ENCODE data around the gene STT3B.

Gene STT3B

DNA sequence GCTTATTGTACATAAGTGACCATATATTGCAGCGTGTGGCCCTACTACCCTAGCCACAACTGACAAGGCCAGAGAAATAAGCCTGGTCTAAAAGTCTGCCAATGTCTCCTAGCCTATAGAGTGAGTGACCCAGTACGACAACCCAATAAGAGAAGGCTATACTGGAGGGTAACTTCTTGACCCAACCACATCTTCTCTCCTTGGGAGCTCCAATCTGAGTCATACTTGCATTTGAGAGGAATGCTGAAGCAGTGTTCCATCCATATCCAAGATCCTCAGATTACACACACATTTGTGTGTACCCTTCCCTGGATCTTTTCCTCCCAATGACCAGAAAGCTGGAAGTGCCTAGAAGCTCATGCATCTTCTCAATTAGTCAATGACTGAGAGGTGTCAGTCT lies 11.3 kb upstream of the STT3B start:
- DNase-seq (ENCODE audit: low spot score), result no peak

DNA sequence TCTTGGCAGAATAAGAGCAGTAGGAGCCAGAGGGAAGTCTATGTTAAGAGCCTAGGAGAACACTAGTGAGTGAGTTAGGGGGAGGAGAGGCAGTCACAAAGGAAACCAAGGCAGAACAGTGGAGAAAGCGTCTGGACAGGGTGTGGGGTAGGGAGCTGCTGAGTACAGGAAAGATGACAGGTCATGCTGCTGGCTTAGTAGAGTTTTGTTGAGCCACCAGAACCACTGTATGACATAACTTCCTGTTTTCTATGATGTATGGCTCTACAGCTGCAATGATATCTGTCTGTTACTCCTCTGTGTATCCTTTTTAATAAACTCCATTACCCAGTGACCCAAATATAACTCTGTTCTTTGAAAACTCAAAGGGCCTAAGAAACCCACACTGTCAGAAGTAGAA lies 10.6 kb upstream of the STT3B start:
- no peak for DNase-seq (ENCODE audit: low spot score)

DNA sequence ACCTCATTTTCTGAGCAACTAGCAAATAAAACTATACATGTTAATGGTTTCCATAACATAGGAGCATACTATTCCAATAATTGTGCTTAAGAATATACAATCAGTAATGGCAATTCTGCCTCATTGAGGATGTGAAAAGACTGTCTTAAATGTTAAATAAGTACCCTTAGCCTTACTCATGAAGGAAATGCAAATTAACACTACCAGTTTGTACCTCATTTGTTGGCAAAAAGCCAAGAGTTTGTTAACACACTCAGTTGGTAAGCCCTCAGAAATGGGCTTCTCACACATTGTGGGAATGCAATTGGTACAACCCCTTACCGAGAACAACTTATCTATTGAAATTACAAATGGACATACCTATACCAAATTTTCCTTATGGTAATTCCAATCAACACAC lies 9.2 kb upstream of the STT3B start:
- DNase-seq (ENCODE audit: low spot score), result no peak

DNA sequence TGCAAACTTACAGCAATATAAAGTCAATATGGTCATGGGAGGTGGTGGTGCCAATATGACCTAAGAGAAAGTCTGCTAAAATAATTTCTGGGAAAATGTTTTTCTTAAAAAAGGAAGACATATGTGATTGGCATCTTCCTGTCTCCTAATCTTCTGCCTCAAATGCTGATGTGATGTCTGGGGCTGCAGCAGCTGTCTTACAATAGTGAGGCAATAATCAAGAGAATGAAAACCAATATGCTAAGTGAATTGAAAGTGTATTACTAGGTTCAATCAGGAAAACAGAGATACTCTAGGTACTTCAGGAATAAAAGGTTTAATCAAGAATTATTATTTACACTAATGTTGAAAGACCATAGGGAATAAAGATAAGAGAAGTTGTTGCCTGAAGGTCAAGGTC lies 7.2 kb upstream of the STT3B start:
- DNase-seq (ENCODE audit: low spot score), result no peak

DNA sequence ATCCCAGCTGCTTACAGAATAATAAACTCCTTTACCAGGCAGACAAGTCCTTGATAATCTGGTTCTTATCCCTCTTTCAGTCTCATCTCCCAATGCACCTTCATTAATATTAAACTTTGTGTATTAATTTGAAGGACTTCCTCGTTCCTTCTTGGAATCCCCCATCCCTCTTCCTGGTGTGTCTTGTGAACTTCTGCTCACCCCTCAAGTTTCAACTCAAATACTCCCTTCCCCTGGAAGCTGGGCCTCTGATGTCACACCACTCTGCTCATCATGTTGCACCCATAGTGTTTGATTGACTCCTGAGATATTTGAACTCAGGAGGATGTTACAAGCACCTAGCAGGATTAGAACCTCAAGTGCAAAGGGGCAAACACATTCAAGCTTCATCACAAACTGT lies 3.3 kb upstream of the STT3B start:
- no peak for DNase-seq (ENCODE audit: low spot score)

DNA sequence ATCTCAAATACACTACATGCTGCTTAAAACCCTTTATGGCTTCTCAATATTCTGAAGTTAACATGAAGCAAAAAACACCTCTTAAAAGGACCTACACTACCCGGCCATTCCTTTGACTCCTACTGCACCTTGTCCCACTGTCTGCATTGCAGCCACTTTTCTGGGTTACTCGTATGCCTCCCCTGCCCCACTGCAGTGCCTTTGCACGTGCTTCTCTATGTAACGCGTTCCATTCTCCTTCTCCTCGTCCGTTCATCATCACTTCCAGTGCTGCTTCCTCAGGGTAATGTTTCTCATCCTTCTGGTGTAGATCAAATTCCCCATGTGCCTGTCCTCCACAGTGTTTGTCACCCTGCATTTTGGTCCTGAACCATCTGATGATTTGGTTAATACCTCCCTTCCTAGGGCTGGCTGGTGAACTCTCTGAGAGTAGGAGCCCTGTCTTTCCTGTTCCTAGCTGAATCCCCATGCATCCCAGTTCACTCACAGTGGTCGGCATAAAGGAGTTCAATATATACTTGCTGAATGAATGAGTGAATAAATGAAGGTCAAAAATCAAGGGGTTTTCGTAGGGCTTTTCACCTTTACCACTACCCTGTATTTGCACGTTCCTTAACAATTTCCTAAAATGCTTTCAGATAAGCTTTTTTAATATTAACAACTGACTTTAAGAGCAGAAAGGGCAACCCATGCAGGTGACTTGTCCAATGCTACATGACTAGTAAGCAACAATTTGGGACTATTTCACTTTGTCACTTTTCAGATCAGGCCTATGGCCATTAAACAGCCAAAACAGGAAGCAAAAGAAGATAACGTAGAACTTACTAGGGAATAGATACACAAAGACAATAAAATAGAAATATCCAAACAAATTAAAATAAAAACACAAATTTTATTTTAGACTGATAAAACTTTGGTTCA lies 2.4 kb upstream of the STT3B start:
- DNase-seq (ENCODE audit: low spot score), result no peak

DNA sequence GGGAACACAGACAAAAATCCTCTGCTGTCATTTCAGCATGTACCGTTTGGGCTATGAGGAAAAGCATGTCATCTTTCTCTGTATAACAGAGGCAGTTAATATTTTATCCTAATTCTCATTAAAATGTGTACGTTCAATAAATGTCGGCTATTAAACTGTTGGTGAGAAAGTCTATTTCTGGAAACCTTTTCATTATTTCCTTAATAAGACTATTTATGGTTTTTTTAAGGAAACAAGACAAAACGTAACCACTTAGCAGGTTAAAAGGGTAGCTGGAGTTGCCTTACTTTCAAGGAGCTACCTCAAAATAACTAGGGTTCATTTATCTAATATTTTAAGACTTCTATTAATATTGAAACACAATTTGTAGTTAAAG lies 1.8 kb upstream of the STT3B start:
- DNase-seq (ENCODE audit: low spot score), result no peak

DNA sequence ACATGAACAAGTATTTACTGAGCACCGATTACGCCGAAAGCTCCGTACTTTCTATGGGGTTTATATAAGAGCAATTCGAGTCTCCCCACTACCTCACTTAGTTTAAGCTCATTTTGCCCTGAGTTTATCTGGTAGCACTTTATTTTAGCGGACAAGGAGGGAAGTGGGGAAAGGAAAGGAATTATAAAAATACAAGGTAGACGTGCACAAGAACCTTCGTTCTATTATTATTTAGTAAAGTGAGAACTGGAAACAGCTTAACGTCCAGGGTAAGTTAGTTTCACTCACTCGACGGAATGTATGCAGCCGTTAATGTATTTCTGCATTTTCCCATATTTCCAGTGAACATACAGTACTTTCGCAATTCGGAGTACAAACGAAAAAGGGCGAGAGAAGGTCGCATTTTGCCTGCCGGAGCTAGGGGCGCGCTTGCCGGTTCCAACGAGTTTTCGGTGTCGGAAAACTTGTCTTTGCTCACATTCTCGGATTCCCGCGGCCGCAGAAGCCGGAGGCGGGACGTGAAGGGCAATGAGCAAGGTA lies 1.2 kb upstream of the STT3B start:
- DNase-seq (ENCODE audit: low spot score), result no peak

DNA sequence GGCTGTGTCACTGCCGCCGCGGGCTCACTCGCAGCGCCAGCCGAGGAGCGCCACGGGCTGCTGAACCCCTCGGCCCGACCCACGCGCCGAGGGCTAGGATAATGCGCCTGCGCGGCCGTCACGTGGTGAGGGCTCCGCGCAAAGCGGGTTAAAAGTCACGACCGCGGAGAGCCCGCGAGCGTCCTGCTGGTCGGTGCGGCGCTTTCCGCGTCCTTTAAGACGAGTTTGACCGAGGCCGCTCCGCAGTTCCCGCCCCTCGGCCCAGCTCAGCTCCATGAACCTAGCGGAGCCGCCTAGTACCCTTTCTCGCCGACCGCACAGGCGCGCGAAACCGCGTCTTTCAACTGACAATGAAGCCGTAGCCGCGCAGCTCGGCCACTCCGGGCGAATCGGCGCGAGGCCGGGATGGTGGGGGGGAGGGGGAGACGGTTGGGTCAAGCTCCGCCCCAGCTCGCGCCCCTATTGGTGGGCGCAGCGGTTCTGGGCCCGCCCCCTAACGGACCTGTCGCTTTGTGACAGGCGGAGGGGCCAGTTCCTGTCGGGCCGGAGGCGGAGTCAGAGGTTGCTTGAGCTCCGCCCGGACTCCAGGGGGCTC lies 636 bp upstream of the STT3B start:
- DNase-seq (ENCODE audit: low spot score), result peak; percentile 99

DNA sequence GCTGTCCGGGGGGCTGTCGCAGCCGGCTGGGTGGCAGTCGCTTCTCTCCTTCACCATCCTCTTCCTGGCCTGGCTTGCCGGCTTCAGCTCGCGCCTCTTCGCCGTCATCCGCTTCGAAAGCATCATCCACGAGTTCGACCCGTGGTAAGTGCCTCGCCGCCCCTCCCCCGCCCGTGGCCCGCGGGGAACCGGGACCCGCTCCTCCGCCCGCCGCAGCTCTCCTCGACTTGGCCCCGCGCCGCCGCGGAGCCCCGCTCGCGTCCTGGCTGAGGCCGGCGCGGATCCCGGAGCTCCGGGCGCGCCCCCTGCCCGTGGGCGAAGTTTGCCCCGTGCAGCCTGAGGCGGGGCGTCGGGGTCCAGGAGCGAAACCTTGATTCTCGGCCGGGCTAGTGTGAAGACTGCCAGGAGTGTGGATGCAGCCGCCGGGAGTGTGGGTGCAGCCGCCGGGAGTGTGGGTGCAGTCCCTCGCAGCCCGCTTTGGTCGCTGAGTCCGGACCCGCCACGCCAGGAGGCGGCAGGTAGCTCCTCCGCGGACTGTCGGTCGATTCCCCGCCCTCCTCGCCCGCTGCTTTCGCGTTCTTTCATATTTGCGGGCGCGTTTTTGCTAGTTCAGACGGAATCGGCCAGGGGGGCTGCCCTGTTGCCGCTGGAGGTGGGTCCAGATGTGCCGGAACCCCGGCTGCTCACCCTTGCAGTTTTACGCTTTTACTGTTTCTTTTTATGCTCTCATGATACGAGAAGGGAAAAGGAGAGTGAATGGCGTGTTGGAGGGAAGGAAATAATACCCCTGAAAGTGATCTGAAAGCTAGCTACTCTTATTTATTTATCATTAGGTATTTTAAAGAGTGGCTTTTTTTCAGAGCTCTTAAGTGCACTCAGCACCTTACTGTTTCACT lies 692 bp downstream of the STT3B start:
- DNase-seq (ENCODE audit: low spot score), result peak; percentile 49

DNA sequence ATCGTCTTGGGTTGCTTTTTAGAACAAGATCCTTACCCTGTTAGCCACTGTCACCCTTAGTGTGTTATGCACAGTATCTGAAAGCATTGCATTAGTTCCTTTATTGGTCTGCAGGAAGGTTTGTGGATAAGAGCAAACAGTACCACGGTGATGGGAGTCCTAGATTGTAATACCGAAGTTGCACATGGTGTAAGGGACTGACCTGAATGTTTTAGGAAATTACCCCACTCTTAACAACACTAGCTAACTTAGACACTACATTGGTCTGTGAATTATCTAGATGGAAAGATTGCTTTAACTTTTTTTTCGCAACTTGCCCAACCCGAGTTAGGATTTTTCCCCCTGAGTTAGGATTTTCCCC lies 1.3 kb downstream of the STT3B start:
- peak; percentile 43 for DNase-seq (ENCODE audit: low spot score)

DNA sequence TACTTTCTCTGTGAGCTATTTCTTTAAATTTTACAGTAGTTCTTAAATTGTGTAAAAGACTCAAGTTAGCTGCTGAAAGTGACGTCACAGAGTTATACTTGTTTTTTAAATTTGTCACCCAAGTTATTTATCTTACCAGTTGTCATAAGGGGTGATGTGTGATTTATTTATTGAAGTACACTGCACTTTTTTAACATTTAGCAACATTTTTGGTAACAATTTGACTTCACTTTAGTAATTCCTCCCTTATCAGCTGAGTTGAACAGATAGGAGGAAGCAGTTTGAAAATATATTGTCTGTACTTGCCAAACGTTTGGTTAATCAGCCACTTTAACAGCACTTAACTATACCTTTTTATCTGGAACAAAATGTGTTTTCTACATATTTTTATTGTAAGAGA lies 3.8 kb downstream of the STT3B start:
- DNase-seq (ENCODE audit: low spot score), result no peak

DNA sequence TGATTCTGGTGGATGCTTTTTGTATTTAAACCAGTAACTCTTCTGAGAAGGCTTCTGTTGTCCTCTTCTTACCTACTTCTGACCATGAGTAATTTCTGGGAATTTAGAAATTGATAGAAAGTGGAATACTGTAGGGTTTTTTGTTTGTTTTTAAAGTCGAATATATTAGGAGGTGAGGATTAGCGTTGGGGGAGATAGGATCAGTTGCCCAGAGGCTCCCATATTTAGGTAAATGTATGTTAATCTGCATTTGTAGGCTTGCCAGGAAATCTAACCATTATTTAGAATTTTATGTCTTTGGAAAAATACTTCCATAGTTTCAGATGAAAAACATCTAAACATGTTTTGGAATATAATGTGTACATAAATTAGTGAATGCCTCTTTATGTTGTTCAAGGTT lies 6.1 kb downstream of the STT3B start:
- DNase-seq (ENCODE audit: low spot score), result no peak

DNA sequence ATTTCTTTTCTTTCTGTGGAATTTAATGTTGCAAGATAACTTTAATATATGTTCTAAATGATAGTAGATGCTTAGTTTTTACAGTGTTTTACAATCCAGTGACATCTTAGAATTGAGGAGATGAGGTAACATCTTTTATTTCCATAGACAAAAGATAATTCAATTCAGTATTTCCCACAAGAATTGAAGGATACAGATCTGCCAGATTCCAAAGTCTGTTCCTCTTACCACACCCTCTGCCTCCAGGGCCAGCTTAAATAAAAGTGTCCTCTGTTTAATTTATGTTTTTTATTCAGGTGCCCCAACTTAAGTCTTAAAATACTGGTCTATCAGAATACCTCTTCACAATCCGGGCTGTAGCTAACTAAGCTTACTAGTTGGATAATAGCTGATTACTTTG lies 6.5 kb downstream of the STT3B start:
- DNase-seq (ENCODE audit: low spot score), result no peak

DNA sequence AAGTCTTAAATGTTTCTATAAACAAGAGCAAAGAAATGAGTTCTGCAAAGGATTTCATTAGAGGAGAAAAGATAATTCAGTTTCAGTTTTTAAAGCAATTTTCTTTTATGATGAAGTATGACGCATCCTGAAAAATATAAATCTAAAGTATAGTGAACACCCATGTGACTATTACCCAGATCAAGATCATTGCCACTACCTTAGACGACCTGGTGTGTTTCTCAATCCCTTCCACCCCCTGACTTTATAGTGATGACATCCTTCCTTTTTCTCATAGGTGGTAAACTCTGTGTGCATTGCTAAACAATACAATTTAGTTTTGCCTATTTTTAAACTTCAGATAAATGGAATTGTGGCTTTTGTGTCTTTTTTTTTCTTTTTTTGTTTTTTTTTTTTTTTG lies 8.4 kb downstream of the STT3B start:
- DNase-seq (ENCODE audit: low spot score), result no peak

DNA sequence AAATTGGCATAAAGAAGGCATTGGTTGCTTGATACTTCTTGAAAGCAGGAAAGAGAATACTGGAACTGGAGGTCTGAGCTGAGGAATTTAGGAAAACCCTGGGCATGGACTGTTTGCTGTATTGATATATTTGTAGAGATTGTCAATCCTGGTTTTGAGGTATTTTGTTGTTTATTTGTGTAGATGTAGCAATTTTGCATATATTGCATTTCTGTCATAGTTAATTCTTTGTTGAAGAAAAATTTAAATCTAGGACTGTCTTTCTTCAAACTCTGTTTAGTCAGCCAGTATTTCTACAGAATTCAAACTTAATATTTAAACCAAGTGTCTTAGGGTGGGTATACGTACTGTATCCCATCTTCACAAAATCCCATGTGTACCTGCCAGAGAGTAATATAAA lies 9.5 kb downstream of the STT3B start:
- DNase-seq (ENCODE audit: low spot score), result no peak

DNA sequence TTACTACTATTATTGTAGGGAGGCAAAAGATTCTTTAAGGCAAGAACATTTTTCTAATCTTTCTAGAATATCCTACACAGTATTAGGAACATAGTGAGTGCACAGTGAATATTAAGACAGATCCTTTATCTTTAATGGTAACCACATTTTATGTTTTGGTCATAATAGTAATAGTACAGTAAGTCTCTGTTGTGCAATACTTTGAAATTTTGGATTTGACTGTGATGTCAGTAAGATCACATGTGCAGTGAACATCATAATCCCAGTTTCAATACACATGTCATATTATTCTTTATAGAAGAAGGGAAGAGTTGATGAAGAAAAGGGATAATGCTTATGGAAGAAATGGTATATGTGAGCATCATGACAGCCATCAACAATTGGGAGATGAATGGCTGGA lies 10.7 kb downstream of the STT3B start:
- no peak for DNase-seq (ENCODE audit: low spot score)

DNA sequence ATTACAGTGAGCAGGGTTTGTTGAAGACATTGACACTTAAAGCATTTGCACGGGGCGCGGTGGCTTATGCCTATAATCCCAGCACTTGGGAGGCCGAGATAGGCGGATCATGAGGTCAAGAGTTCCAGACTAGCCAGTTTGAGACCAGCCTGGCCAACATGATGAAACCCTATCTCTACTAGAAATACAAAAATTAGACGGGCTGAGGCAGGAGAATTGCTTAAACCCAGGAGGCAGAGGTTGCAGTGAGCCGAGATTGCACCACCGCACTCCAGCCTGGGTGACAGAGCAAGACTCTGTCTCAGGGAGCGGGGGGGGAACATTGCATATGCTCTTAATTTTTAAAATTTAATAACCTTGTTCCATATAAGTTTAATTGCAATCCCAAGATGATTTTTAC lies 11.9 kb downstream of the STT3B start:
- no peak for DNase-seq (ENCODE audit: low spot score)

DNA sequence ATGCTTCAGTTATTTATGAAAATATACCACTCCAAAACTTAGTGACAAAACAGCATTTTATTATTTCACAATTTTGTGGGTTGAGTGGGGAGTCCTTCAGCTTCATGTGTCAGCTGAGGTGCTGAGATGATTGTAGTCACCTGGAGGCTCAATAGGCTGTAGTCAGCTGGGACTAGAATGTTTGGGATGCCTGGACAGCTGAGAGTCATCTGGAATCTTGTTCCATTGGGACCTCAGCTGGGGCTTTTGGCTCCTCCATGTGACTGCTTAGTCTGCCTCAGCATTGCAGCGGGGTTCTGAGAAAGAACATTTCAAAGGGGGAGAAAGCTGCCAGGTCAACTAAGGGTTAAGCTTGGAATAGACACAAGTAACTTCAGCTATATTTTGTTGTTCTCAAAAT lies 13.4 kb downstream of the STT3B start:
- DNase-seq (ENCODE audit: low spot score), result no peak

DNA sequence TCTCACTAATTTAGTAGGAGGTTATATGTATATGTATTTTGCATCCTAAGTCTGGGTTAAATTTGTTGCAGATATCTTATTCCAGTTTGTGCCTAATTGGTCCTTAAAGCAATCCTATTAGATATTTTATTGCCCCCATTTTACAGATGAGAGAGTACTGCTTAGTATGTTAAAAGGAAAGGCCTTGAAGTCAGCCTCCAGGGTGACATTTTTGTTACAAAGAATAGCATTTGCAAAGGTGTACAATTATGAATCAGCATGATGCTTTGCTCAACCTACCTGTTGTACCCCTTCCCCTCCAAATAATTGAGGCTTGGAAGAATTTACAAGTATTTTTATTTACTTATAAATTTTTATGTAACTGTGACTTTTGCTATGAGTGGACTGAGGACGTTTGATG lies 14.0 kb downstream of the STT3B start:
- DNase-seq (ENCODE audit: low spot score), result no peak

DNA sequence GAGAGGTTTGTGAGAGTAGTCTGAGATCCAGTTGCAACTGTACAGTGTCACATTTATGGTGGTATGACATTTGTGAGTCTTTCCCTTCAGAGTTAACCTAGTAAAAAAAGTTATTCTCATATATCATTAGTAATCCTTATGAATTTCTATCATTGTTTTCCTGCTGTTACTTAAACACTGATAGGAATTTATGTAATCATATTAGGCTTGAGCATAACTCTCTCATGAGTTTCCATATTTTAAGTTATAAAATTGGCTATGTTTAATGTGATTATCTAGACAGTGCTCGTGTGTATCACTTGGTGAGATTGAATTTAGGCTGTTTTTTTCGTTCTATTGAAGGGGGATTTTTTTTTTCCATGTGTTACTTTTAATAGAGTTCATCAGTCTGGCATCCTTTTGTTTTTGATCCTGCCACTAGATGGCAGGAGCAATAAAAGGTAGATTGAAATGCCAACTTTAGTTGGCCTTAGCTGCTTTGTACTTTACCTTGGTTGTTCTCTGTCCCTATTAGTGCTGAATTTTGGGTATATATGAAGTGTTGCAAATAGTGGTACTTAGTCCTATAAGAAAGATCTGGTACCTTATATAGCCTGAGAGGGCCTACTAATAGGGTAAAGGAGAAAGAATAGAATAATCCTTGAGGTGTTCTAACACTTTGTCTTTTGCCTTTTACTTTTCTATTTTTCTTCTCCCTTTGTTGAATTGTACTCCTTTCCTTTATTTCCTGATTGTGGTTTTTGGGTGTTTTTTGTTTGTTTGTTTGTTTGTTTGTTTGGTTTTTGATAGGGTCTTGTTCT lies 17.9 kb downstream of the STT3B start:
- no peak for DNase-seq (ENCODE audit: low spot score)

DNA sequence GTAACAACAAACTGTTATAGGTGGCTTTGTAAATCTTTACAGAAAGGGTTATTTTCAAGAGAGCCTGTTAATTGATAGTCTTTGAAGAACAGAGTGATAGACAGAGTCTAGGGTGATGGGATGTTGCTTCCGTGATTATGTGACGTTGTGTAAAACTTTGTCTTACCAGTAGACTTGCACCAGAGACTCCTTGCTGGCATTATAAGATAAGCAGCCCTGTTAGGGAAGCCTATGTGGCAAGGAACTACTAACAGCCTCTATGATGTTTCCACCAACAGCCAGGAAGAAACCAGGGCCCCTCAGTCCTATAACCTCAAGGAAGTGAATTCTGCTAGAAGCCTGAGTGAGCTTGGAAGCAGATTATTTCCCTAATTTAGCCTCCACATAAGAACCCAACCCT lies 18.9 kb downstream of the STT3B start:
- no peak for DNase-seq (ENCODE audit: low spot score)
